Stimulated activated CD8-positive, alpha-beta memory T cell treated with anti-CD3 and anti-CD28 coated beads, Interleukin-7, amount 100 ng/mL, for 4 hours (primary cell): ENCODE results near the gene GNAT2.

Source experiments
- DNase-seq, 2 donors: peaks; one replicate each; pipeline ENCODE4 v3.0.0-alpha.2; 2020; ENCODE audit warnings: low read depth in 2 of 2

Gene GNAT2

DNA sequence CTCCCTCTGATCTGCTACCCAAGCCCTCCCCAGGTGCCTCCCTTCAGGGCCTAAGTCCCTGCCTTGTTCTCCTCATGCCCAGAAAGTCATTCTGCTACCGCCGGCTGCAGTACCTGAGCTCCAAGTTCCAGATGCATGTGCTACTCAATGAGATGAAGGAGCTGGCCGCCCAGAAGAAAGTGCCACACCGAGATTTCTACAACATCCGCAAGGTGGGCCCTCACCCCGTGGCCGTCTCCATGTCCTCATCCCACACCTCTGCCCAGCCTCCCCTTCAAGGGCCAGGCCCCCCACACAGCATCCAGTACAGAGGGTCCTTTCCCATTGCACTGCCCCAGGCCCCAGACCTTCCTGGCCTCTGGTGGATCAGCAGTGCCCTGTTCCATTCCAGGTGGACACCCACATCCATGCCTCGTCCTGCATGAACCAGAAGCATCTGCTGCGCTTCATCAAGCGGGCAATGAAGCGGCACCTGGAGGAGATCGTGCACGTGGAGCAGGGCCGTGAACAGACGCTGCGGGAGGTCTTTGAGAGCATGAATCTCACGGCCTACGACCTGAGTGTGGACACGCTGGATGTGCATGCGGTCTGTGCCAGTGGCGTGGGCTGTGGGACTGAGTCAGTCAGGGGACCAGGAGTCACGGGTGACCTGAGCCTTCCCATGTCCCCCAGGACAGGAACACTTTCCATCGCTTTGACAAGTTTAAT is 8.4 kb upstream of the GNAT2 start:
- DNase-seq: no peak

DNA sequence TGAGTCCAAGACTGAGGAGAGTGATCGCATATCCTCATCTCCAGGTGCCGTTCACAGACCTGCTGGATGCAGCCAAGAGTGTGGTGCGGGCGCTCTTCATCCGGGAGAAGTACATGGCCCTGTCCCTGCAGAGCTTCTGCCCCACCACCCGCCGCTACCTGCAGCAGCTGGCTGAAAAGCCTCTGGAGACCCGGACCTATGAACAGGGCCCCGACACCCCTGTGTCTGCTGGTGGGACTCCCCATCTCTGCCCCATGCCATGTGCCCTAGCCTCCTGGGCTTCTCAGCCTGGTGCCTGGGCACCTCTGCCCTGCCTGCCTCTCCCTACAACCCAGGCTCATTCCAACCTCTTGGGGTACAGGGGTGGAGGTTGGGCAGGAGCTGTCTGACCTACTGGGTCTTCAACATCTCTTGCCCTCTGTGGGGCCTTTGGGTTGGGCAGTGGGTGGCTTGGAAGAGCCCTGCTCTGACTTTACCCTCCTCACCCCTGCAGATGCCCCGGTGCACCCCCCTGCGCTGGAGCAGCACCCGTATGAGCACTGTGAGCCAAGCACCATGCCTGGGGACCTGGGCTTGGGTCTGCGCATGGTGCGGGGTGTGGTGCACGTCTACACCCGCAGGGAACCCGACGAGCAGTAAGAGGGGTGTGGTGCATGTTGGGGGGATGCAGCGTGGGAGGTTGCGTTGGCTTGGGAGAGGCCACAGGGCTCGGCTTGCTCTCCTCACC is 7.4 kb upstream of the GNAT2 start:
- DNase-seq: no peak

DNA sequence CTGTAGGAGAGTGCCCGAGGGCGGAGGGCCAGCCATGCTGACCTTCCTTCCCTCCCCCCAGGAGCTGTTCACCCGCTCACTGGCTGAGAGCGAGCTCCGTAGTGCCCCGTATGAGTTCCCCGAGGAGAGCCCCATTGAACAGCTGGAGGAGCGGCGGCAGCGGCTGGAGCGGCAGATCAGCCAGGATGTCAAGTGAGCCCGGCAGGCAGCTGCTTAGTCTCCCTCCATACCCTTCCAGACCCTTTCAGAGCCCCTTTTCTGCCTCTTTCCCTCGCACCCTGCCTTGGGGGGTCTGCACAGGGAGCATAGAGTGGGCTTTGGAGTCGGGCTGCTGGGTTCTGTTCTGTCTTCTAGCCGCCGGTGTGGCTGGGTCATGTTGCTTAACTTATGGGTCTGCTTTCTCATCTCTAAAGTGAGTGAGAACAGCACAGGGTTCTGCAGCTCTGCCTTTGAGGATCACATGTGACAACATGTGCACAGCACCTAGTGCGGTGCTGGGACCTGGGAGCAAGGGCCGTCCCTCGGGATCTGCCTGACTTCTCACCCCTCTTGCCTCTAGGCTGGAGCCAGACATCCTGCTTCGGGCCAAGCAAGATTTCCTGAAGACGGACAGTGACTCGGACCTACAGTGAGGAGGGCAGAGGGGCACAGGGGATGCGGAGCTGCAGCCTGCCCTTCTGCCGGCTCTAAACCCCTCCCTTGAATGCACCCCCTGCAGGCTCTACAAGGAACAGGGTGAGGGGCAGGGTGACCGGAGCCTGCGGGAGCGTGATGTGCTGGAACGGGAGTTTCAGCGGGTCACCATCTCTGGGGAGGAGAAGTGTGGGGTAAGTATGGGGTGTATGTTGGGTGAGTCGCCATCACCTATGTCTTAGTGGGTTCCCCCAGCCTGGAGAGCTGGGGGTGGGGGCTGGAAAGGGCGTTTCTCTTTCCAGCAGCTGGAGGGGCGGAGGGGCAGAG is 6.5 kb upstream of the GNAT2 start:
- DNase-seq: no peak

DNA sequence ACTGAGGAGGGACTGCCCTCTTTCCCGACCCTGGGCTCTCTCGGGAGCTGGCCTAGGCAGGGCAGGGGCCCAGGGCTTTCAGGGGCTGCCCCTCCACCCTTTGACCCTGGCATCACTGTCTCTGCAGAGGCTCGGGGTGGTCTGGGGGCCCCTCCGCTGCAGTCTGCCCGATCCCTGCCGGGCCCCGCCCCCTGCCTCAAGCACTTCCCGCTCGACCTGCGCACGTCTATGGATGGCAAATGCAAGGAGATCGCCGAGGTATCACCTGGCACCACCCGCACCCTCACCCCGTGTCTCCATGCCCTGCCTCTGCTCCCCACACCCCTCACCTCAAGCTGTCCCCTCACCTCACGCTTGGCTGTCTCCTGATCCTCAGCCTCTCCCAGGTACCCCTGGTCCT is 5.8 kb upstream of the GNAT2 start:
- no peak for DNase-seq

DNA sequence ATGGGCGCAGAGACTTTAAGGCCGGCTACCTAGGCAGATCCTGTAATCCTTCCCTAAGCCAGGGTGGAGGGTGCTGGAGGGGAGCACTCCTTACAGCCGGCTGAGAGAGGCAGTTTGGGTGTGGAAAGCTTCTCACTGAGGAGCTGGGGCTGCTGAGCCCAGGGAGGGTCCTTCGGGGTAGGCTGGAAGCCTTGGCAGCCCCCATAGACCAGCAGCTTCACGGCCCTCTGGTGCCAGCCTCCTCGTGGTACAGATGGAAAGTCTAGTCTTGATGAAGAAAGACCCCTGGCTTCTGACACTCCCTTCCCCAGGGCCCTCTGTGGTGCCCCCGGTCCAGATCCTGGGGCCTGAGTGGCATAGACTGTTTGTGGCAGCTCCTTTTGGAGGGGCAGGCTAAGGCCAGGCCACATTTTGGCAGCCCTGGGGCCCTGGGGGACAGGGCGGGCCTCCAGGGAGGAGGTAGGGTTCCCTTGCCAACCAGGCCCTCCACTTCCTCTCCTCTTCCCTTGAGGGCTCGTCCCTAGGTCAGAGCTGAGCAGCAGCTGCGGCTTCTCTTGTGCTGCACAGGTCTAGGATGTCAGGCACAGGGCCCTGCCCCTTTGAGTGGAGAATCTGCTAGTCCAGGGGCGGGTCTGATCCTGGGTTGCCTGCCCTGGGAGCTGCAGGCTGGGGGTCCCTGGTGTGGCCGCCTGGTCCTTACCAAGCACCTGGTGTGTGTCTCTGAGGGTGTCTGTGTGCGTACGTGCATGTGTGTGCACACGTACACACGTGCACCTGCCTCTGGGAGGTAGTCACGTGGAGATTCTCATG is 5.0 kb upstream of the GNAT2 start:
- no peak for DNase-seq

DNA sequence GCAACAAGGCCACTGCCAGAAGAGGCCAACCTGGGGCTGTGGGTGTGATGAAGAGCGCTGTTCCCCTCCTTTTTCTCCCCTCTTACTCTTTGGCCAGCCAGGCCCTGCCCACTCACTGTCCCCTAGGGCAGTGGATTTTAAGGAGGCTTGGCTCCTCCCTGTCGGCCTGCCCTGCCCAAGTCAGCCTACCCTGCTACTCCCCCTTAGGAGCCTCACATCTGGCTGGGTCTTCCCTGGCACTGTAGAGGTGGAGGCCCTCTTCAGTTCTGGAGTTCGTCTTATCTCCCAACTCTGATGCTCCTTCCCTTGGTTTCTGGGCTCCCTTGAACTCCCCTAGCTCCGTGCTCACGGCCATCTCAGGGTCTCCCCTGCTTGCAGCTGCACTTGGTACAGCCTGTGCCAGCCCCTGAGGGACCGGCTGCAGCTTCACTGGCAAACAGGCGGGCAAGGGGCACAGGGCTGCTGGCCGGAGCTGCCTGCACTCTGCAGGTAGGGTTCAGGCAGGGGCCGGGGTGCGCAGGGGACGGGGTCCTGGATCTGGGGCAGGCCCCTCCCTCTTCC is 4.3 kb upstream of the GNAT2 start:
- DNase-seq: no peak

DNA sequence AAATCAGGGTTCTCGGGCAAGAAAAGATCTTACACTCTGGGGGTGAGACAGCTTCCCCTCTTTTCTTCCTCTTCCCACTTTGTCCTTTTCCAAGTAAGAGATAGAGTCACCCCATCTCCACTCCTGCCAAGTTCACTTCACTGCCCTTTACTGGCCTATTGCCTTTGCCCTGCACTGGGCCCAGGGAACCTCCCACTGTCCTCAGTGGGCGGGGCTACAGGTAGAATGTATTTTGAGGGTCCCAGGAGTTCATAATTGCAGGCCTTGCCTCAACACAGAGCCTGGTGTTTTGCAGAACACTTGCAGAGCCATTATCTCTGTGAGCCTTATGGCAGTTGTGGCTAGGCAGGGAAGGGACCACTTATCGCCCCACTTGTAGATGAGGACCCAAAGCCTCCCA is 3.5 kb upstream of the GNAT2 start:
- no peak for DNase-seq

DNA sequence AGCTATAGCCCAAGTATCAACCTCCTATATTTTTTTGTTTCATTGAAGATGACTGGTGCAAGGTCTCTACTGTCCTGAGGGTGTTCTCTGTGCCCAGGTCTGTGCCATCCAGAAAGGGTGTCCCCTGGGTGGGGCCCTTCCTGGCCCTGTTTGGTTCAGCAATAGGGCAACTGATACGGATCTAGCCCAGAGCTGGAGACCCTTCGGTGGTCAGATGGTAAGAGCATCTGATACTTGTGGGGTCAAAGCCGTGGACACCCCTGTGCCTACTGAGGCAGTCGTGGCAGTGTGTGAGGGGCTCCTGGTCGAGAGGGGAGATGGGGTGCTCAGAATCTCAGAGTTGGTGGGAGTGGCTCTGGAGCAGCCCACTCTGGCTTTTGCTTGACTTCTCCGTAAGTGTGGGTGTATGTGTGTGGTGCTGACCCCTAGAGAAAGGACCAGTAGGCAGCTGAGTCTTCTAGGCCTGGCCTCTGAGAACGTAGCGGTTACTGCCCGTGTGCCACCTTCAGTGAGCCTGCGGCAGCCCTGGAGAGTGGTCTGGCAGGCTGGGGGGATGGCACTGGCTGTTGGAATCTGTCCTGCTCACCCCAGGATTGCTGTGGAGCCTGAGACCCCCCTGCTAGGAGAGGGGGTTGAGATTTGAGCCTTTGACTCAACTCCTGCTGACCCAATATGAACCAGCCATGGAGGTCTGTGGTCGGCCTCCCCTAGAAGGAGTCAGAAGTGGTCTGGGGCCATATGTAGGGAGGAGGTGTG is 2.9 kb upstream of the GNAT2 start:
- no peak for DNase-seq

DNA sequence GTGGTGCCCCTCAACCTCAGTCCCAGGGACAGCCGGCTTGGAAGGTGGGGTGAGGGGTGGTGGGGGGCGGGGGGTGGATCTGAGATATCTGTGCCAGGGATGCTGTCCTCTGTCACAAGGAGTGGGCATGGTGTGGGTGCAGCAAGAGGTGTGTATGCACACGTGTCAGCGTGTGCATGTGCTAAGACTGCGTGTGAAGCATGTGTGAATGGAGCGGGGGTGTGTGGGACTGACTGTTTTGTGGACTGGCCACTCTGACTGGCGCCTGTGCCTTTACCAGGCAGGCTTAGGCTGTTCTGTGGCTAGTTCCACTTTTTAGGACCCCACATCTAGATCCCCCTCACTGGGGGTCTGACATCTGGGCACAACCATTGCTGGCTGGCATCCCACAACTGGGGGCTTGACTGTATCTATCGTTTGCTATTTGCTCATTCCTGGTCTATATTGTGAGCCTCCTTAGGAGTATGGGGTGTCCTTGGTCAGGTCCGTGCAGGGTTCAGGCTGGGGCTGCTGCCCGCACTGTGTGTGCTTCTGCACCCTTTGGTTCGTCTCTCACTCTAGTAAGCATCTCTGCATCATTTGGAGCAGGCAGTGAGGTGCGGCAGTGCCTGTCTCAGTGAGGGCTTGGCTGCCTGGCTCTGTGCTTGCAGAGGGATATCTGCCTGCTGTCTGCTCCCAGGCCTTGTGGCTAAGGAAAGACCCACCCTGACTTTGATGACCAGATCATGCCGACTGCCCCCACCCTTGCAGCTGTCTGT is 2.1 kb upstream of the GNAT2 start:
- DNase-seq: no peak

DNA sequence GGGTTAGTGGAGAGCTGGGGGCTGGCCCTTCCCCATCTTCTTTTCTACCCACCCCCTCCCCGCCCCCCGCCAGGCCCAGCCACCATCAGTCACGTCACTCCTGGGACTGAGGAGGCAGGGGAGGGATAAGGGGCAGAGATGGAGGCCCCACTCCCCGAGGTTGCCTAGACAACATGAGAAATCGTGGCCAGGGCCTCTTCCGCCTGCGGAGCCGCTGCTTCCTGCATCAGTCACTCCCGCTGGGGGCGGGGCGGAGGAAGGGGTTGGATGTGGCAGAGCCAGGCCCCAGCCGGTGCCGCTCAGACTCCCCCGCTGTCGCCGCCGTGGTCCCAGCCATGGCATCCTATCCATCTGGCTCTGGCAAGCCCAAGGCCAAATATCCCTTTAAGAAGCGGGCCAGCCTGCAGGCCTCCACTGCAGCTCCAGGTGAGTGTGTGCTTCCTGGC is 1.4 kb upstream of the GNAT2 start:
- DNase-seq: peak; percentile 94 to 96

DNA sequence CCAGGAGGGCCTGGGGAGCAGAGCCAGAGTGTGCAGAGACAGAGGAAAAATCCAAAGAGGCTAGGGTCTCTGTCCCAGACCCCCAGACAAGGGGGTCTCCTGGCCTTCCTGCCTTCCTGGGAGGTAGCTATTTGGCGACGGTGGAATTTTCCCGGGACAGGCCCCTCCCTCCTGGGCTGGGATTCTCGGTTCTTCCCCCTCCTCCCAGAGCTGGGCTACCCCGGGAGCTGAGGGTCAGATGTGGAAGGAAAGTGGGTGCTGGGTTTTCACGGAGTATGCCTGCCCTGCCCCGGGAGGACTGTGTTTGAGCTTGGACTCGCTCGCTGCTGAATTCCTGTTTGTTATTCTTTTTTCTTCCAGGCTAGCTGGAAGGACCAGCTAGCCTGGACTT is 980 bp upstream of the GNAT2 start:
- DNase-seq: no peak

DNA sequence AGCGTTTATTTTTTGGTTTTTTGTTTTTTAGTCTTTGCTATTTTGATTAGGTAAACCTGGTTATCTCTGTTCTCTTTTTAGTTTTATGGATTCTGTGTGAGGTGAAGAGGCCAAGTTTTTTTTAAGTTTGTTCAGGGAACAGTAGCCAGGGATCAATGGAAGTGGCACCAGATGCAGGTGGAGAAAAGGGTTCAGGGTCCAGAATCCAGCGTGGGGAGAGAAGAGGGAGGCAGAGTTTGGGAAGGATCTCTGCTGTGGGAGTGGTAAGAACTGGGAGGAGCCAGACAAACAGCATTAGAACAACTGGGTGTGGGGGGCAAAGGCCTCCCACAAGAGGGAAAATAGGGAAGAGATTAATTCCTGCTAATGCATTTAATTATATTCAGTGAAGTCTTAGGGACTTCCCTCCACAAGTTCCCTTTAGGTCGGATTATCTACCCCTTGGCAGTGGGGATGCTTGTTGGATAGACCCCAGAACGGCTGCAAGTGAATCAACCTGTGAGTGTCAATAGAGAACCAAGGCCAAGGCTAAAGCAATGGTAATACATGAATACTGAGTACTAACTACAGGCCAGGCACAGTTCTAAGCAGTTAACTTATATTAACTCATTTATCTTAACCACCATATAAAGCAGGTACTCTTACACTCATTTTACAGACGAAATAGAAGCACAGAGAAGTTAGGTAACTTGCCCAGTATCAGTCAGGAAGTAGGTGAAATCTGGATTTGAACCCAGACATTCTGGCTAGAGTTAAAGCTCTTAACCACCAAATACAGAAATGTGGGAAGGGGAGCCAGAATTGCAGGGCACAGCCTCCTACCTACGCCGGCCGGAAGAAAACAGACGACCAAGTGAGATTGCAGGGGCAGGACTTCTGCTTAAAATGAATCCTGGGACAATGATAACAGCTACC is 498 bp downstream of the GNAT2 start:
- no peak for DNase-seq

DNA sequence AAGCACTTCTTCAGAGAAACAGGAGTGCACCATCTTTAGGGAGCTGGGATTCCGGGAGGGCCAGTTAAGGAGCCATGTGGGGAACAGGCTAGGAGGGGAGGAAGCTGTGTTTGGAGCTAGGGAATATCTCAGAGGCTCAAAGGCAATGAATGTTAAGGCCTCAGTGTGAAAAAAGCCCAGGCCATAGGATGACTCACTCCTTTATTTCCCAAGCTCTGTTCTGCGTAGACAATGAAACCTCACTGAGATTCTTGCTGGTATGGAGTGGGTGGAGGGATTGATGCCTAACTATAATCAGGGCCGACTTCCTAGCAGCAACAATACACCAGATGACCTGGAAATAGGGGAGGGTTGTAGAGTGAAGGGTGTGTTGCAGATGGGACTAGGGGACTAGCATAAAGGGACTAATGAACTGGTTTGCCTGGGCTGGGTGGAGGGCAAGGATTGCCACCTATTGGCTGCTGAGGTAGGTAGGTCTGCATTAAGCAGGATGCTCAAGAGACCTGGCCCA is 2.1 kb downstream of the GNAT2 start:
- no peak for DNase-seq

DNA sequence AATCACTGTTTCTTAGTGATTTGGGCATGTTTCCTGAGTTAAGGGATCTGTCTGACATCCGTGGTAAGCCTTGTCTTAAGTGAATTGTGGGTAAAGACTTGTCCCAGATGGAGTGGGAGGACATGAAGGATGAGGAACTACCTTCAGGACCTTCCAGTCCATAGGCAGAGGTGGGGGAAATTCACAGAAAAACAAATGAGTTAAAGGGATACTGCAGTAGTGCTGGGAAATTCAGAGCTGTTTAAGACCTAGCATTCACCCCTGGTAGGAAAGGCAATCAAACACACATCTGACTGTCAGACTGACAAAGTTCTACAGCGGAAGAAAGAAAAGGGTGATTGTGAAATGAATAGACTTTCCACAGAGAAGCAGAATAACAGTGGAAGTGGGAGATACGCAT is 3.0 kb downstream of the GNAT2 start:
- no peak for DNase-seq

DNA sequence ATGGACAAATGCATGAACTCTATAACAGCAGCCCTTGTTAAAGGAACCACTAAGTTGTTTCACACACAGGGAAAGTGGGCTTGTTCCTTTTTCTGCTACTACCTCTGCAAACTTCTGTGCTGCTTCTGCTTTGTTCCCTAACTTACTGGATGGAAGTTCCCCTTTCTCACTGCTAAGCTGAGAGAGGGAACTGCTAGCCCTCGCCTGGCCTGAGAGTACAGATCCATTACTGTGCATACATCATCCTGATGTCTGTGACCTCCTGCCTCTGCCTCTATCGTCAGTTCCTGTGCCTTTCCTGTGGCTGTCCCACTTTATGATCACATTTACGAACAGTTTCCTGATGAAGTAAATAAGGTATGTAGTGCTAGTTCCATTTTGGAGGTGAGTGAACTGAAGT is 3.5 kb downstream of the GNAT2 start:
- no peak for DNase-seq

DNA sequence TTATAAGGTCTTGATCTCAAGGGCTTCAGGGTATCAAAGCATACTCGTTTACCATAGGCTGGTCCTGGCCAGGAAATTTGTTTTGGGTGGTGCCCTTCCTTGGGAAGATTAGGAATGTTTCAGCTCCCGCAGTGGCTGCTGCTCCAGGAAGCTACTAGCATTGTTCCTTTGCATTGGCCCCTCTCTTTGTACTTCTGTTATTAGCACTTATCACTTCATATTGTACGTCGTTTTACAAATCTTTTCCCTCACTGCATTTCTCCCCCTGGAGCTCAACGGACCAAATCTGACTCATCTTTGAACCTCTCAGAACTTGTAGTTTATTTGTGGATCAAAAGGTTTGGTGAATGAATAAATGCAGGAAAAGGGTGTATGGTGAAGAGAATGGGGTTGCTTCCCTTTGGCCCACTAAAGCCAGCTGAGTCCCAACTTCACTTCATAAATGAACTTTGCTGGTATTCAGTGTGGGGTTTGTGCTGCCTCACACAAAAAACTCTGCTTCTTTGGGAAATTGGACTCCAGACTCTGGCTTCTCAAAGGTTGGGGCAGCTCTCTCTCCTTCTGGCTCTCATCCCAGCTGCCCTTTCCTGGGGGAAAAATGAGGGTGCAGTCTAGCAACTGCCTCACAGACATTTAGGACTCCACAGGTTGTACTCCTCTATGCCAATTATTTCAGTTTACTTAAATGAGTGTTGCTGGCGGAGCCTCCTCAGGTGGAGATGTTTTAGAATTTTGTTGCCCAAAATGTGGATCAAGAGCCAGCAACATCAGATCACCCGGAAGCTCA is 5.9 kb downstream of the GNAT2 start:
- DNase-seq: no peak

DNA sequence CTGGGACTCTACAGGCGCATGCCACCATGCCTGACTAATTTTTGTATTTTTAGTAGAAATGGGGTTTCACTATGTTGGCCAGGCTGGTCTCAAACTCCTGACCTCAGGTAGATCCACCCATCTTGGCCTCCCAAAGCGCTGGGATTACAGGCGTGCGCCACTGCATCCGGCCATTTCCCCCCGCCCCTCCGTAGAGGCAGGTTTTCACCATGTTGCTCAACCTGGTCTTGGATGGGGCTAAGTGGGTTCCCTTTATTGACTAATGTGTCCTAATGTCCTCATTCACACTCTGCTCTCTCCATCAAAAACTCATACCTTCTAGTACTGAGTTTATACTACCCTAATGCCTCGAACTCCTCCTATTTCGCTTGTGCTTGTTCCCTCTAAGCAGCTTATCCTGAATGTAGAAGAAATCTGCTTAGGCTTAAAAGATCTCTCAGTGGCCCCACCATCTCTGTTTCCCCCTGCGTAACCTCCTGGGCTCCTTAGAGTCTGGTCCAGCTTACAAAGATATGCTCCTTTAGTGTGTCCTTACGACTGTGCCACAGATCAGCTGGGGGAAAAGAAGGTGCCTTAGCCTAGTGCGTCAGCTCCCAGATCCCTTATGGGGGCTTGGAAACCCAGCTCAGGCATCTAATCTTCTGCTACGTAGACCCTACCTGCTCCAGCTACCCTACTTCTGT is 8.0 kb downstream of the GNAT2 start:
- DNase-seq: no peak
